Measurements from ENCODE around the gene LRRC14B.

LRRC14B gene

GRCh38 chr5:191036-191948, at the start of gene LRRC14B:
LRRC14B (plus strand) TSS chr5:191495; CDS start chr5:191539, 44 bp downstream.
- DNase-seq, result no peak

- no peak for DNase-seq
Measured at GRCh38 chr5:141761-142160, 49.5 kb upstream of the LRRC14B start.

GRCh38 chr5:142246-142810, 49.0 kb upstream of the LRRC14B start:
- no peak for DNase-seq

DNA sequence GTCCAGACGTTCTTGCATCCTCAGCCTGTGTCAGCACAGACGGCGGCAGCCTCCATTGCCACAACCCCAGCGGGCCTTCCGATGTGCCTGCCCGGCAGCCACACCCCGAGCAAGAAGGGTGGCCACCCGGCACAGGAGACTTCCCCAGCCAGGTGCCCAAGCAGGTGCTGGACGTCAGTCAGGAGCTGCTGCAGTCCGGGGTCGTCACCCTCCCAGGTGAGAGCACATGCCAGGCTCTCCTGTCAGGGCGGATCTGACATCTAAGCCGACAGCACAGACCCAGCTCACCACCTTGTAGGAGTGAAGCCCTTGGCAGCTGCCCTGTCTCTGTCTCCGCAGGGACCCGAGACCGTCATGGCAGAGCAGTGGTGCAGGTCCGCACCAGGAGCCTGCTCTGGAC, 48.3 kb upstream of the LRRC14B start:
- no peak for DNase-seq

DNA sequence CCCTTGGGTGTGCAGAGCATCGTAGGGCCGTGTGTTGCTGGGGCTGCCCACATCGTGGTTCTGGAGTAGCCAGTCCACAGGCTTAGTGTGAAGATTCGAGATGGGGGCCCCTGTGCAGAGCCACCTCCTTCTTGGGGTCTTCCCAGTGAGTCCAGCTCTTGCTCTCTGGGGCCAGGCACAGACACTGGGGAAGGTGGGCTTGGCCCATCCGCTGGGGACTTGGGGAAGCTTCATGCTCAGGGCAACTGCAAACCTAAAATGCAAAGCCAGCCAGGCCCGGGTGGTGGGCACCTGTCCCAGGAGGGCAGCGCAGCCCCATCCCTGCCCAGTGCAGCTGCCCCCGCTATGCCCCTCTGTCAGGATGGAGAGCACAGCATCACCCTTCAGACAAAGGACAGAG, 46.4 kb upstream of the LRRC14B start:
- no peak for DNase-seq

- no peak for DNase-seq
Measured at GRCh38 chr5:145585-146323, 45.5 kb upstream of the LRRC14B start.

GRCh38 chr5:147751-148150, 43.5 kb upstream of the LRRC14B start:
- DNase-seq, result no peak

DNA sequence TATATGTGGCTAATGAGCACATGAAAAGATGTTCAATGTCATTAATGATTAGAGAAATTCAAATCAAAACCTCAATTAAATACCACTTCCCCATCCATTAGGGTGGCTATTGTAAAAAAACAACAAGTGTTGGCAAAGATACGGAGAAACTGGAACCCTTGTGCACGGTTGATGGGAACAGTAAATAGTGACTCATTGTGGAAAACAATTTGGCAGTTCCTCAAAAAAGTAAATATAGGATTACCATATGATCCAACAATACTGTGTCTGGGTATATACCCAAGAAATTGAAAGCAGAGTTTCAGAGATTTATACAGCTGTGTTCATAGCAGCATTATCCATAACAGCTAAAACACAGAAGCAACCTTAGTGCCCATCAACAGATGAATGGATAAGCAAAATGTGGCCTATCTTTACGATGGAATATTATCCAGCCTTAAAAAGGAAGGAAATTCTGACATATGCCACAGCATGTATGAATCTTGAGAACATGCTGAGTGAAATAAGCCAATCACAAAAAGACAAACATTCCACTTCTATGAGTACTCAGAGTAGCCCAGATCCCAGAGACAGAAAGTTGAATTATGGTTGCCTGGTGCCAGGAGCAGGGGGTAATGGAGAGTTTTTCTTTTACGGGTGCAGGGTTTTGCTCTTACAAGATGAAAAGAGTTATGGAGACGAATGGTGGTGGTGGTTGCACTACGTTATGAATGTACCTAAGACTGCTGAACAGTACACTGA, 41.4 kb upstream of the LRRC14B start:
- DNase-seq, result no peak

DNA sequence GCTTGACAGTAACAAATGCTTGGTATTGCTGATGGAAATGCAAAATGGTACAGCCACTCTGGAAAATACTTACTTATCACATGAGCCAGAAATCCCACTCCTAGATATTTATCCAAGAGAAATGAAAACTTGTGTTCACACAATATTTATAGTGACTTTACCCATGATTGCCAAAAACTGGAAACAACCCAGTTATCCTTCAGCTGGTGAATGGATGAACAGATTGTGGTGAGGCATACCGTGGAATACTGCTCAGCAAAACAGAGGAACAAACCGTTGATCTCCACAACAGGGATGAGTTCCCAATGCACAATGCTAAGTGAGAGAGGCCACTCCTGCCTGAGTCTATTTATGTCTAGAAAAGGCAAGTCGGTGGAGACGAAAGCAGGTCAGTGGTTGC, 40.5 kb upstream of the LRRC14B start:
- no peak for DNase-seq

DNA sequence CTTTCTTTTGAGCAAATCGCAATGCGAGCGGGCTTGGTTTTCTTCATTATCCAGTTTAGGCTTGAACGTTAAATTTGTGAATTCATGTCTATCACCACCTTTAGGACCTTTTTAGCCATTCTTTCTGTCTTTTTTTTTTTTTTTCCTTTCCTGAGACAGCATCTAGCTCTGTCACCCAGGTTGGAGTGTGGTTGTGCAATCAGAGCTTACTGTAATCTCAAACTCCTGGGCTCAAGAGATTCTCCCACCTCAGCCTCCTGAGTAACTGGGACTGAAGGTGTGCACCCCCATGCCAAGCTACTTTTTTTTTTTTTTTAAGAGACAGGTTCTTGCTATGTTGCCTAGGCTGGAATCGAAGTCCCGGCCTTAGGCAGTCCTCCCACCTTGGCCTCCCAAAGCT, 39.2 kb upstream of the LRRC14B start:
- no peak for DNase-seq

DNA sequence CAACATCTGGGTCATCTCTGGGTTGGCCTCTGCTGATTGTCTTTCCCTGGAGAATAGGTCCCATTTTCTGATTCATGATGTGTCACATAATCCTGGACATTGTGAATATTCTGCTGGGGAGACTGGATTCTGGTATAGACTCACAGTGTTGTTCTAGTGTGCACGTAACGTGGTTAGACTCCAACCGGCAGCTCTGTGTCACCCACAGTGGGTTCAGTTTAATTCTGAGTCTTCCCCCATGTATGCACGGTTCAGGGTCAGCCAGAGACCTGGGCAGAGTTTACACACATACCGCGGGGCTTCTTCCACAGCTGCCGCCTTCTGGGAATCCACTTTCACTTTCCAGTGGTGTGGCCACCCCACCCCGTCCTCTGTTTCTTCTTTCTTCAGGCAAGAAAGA, 38.0 kb upstream of the LRRC14B start:
- DNase-seq, result no peak

- DNase-seq, result no peak
Measured at GRCh38 chr5:154236-154635, 37.1 kb upstream of the LRRC14B start.

GRCh38 chr5:154826-155225, 36.5 kb upstream of the LRRC14B start:
- DNase-seq, result no peak

DNA sequence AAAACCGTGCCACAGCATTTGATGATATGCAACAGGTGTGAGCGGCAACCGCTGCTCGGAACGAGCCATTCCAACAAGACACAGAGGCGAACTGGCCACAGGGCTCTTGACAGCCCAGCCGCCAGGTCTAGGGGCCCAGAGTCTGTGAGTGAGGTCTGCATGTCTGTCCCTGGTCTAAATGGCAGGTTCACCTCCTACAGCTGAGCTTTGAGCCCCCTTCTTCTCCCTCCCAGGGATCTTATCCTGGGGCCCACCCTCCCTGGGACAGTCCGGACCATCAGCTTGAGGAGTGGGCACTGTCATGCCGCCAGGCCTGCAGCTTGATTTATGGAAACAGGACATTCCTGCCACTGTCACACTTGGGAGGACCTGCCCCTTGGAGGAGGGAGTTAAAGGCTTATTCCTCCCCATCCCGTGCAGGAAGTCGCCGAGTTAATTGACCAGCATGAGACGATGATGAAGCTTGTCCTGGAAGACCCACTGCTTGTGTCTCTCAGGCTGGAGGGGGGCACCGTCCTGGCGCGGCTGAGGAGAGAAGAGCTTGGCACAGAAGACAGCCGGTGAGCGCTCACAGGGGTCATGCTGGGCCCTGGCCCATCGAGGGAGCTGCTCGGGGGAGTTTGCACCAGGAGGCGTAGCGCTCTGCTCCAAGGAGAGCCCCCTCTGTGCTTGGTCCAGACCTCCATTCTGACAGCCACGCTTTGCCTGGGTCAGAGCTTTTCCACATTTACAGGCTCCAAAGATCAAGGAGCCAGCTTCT, 35.5 kb upstream of the LRRC14B start:
- no peak for DNase-seq

GRCh38 chr5:156411-157072, 34.8 kb upstream of the LRRC14B start:
- DNase-seq, result no peak

- no peak for DNase-seq
Measured at GRCh38 chr5:157126-157715, 34.1 kb upstream of the LRRC14B start.

DNA sequence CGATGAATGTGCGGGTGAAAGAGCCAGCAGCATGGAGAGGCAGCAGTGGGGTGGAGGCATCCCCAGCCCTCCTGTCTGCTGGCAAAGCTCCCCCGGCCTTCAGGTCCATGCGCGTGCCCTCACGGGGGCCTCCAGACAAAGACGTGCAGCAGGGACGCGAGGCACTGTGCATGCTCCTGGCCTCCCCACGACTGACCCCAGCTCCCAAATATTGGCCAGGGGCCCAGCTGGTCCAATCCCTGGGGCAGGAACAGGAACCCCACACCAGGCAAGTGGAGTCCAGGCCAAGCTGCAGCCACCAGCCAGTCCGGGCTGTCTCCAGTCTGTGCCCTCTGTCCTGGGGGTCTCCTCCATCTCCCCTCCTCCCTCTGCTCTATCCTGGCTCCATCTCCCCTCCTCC, 33.5 kb upstream of the LRRC14B start:
- no peak for DNase-seq

DNA sequence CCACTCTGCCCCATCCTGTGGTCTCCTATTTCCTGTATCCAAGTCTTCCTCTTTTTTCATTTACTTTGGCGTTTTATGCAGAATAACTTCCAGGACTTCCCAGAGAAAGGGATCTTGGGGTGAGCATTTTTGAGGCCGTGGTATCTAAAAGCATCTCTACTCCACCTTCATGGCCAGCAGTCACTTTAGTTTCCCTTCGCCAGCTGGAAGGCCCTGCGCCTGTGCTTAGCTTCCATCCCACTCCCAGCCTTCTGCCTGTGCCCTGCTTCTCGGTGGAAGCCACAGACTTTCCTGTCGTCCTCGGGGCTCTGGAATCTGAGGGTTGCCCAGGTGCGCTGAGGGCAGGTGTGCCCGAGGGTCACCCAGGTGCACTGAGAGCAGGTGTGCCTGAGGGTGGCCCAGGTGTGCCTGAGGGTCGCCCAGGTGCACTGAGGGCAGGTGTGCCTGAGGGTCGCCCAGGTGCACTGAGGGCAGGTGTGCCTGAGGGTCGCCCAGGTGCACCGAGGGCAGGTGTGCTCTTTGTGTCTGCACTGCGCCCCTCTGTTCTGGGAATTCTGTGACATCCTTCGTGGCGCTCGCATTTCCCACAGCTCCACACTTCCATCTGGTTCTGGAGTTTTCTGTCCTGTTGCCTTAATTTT, 32.4 kb upstream of the LRRC14B start:
- DNase-seq, result no peak

GRCh38 chr5:159448-160172, 31.7 kb upstream of the LRRC14B start:
- no peak for DNase-seq

DNA sequence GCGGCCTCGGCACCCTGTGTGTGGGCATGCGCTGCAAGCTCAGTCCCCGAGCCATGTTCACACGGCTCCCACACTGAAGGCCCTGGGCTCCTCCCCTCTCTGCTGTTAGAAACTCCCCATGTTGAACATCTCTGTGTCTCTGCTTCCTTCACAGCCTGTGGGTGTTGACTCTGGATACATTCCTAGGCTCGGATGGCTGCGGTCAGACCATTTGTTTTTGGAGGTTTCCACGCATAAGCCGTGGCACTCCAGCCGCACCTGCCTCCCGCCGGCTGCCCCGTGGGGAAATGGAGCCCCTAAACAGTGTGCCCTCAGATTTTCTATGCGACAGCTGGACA, 31.2 kb upstream of the LRRC14B start:
- no peak for DNase-seq
